Activated CD8-positive, alpha-beta memory T cell treated with anti-CD3 and anti-CD28 coated beads, Interleukin-2, amount 50 U/mL, for 4 hours (primary cell): ENCODE results near the gene SYNGAP1.

Experiments used
- DNase-seq: peaks from one replicate; pipeline ENCODE4 v3.0.0-alpha.2; 2020

SYNGAP1 gene

GRCh38 chr6:33424855-33425667, 5.2 kb downstream of the SYNGAP1 start:
- DNase-seq, result no peak

- peak; percentile 83 for DNase-seq
These were observed 6.1 kb downstream of the SYNGAP1 start for GRCh38 chr6:33425668-33426577.

- no peak for DNase-seq
These were observed 7.0 kb downstream of the SYNGAP1 start for GRCh38 chr6:33426590-33427511.

- DNase-seq, result peak; percentile 70
These were observed 7.8 kb downstream of the SYNGAP1 start for GRCh38 chr6:33427585-33428223.

- no peak for DNase-seq
These were observed 8.5 kb downstream of the SYNGAP1 start for GRCh38 chr6:33428224-33428965.

GRCh38 chr6:33428966-33429749, 9.3 kb downstream of the SYNGAP1 start:
- DNase-seq, result no peak

- DNase-seq, result no peak
These were observed 9.8 kb downstream of the SYNGAP1 start for GRCh38 chr6:33429750-33430052.

- DNase-seq, result no peak
These were observed 10.5 kb downstream of the SYNGAP1 start for GRCh38 chr6:33430334-33430733.

- peak; percentile 81 for DNase-seq
These were observed 11.4 kb downstream of the SYNGAP1 start for GRCh38 chr6:33430991-33431879.

- no peak for DNase-seq
These were observed 12.1 kb downstream of the SYNGAP1 start for GRCh38 chr6:33431880-33432541.

GRCh38 chr6:33432546-33432945, 12.7 kb downstream of the SYNGAP1 start:
- DNase-seq, result no peak

- DNase-seq, result no peak
These were observed 13.2 kb downstream of the SYNGAP1 start for GRCh38 chr6:33433001-33433543.

GRCh38 chr6:33433544-33434191, 13.8 kb downstream of the SYNGAP1 start:
- DNase-seq, result no peak

- DNase-seq, result no peak
These were observed 15.1 kb downstream of the SYNGAP1 start for GRCh38 chr6:33434961-33435360.

GRCh38 chr6:33437666-33438065, 17.8 kb downstream of the SYNGAP1 start:
- no peak for DNase-seq

GRCh38 chr6:33438978-33439594, 19.2 kb downstream of the SYNGAP1 start:
- DNase-seq, result no peak

- no peak for DNase-seq
These were observed 20.2 kb downstream of the SYNGAP1 start for GRCh38 chr6:33439956-33440648.
